ENCODE measurements around the gene FBXW12. TPM values are rescaled to one million over a fixed set of nuclear protein-coding genes. Genes with fewer than 3 reads are reported as not detected.

FBXW12 gene
- total RNA-seq, 1 experiment from 2014 or later = 0.74 TPM

DNA sequence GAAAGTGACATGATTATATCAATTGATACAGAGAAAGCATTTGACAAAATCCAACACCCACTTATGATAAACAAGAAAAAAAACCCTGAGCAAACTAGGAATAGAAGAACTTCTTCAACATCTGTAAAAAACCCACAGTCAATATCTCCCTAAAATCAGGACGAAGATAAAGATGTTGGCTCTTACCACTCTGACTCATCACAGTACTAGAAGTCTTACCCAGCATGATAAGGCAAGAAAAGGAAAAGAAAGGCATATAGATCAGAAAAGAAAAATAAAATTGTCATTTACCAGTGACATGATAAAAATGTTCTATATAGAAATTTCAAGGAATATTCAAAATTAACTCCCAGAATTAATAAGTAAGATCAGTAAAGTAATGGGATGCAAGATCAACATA, 7.2 kb upstream of the FBXW12 start:
- Histone ChIP-seq H2BK12ac (ENCODE audit: insufficient read length, low read depth, low read length) (no peak overlapping the region), H4K5ac (ENCODE audit: insufficient read length, low read depth, low read length) (no peak overlapping the region), H3K27ac (ENCODE audit: insufficient read length, low read depth, low read length) (no peak overlapping the region), H2AK5ac (ENCODE audit: insufficient read length, low read length) (no peak overlapping the region), H3K27me3 (ENCODE audit: insufficient read depth, low read length) (no peaks in the 10 kb centered on the region), H3K9ac (ENCODE audit: extremely low read depth, insufficient read length, low read length) (no peak overlapping the region), H2BK15ac (ENCODE audit: low read depth, low read length) (no peak overlapping the region), H2BK20ac (ENCODE audit: low read depth, low read length, poor library complexity, severe bottlenecking) (no peak overlapping the region), H3K23me2 (ENCODE audit: insufficient read length, low read depth, low read length, poor library complexity, severe bottlenecking) (no peaks in the 10 kb centered on the region), H2BK5ac (ENCODE audit: insufficient read length, low read length) (no peak overlapping the region), H2BK120ac (ENCODE audit: low read depth, low read length, poor library complexity, severe bottlenecking) (no peak overlapping the region), H4K91ac (ENCODE audit: insufficient read length, low read depth, low read length) (no peak overlapping the region), H4K20me1 (ENCODE audit: control insufficient read depth, insufficient read depth, insufficient read length) (no peaks in the 10 kb centered on the region), H3K9me3 (ENCODE audit: control insufficient read depth, low read depth, low read length) (no peaks in the 10 kb centered on the region), H3K4ac (ENCODE audit: low read depth, low read length) (no peak overlapping the region), H3K18ac (ENCODE audit: insufficient read length, low read depth, low read length) (no peak overlapping the region), H3K79me2 (ENCODE audit: insufficient read depth, low read length) (no peaks in the 10 kb centered on the region), H3T11ph (ENCODE audit: low read length) (no peak overlapping the region), H3K4me2 (ENCODE audit: insufficient read depth, insufficient read length, low read length) (no peak overlapping the region), H4K8ac (replicated peaks; ENCODE audit: insufficient read length, low read depth, low read length) (no peak overlapping the region), H2AFZ (ENCODE audit: low read length) (no peak overlapping the region), H3K56ac (ENCODE audit: insufficient read length, low read depth, low read length) (no peak overlapping the region), H3K14ac (ENCODE audit: insufficient read depth, low read length) (no peak overlapping the region), H3K4me1 (ENCODE audit: insufficient read depth, low read length) (no peaks in the 10 kb centered on the region), H3K23ac (ENCODE audit: insufficient read length, low read depth, low read length) (no peak overlapping the region), H3K79me1 (ENCODE audit: insufficient read depth, low read depth, low read length, poor library complexity, severe bottlenecking) (no peaks in the 10 kb centered on the region)
- H3K27me3 Mint-ChIP-seq (ENCODE audit: low read depth) = peaks cover 6% of the 10 kb centered on the region
- WGBS (ENCODE audit: extremely low coverage, insufficient read length, low lambda C conversion rate) = no CpG with 5 or more reads among the region's 1 CpG
- H3K27ac Mint-ChIP-seq = no peak overlapping the region
- H3K4me3 Mint-ChIP-seq = no peak overlapping the region
- no peak for DNase-seq
- peaks cover 0 to 11% (median 0%) of the 10 kb centered on the region in 3 experiments; a peak in 2 of 7 replicates for H3K36me3 Mint-ChIP-seq (ENCODE audit: insufficient read depth in 1 of 3, low read depth in 3 of 3)
- TF ChIP-seq CTCF (conservative IDR thresholded peaks at IDR 0.05) = no peak
- H3K9me3 Mint-ChIP-seq = peaks cover 18 to 24% of the 10 kb centered on the region in 2 experiments
- peaks cover 5% of the 10 kb centered on the region in 2 experiments for H3K4me1 Mint-ChIP-seq
